Spleen (tissue), 7 donors: ENCODE data around the gene PARD6G.

ENCODE experiments used
- CTCF ChIP-seq, 11 experiments: fragments of 200-600 bp in 7 of 11; fragments of 450-650 bp in 4 of 11; sonication (generic) in 4 of 11; IDR thresholded peaks in 8 of 11; conservative IDR thresholded peaks in 3 of 11; 1 replicate in 7 of 11; 2 replicates in 4 of 11; pipeline versions ENCODE4 v1.4.0 to v1.8.0; 2016 to 2021; ENCODE audit warnings: antibody characterized with exemption in 11 of 11, inconsistent platforms in 4 of 11, mild to moderate bottlenecking in 1 of 11
- POLR2AphosphoS5 ChIP-seq, 3 donors: sonication (generic); formaldehyde crosslinking; IDR thresholded peaks; one replicate each; pipeline ENCODE4 v1.5.1; 2017; ENCODE audit warnings: antibody characterized with exemption in 3 of 3
- donor health status: DM: no; HTN: no; CAD: no; lungs with moderate emphysema.
- donor health status: DM: no; HTN: no; CAD: no.
- donor health status: DM: no; HTN: no; CAD: no.

- TF ChIP-seq CTCF (IDR thresholded peaks at IDR 0.05 in 8 of 11, conservative IDR thresholded peaks at IDR 0.05 in 3 of 11) (no peak), POLR2AphosphoS5 (IDR thresholded peaks at IDR 0.05) (no peak)
Measured at GRCh38 chr18:80191907-80192652, 55.2 kb downstream of the PARD6G start.
